Left ventricle myocardium inferior (tissue), 1 donor: ENCODE measurements around the gene NDUFV3. TPM values are rescaled to one million over a fixed set of nuclear protein-coding genes. Genes with fewer than 3 reads are reported as not detected.
A peak's percentile ranks its signal among the peaks of the same experiment; 100 is the strongest.
"Not testable (repeated sequence)": the region's sequence is repeated elsewhere in the genome, so short reads cannot be mapped to it uniquely, and the experiment has no call there.

ENCODE experiments used
- DNase-seq: peaks from one replicate; pipeline ENCODE4 v3.0.0-alpha.2; 2020
- H3K27ac ChIP-seq: fragments of 200-600 bp; replicated peaks from 2 replicates; pipeline ENCODE4 v1.8.0; 2021
- H3K27me3 ChIP-seq: fragments of 200-600 bp; 2 replicates; pipeline ENCODE4 v1.8.0; 2021; ENCODE audit warnings: low read depth
- H3K36me3 ChIP-seq: fragments of 200-600 bp; 2 replicates; pipeline ENCODE4 v1.8.0; 2021
- H3K4me1 ChIP-seq: fragments of 200-600 bp; 2 replicates; pipeline ENCODE4 v1.8.0; 2021
- H3K4me3 ChIP-seq: fragments of 200-600 bp; 2 replicates; pipeline ENCODE4 v1.8.0; 2021; ENCODE audit warnings: mild to moderate bottlenecking, moderate library complexity
- H3K9me3 ChIP-seq: fragments of 200-600 bp; replicated peaks from 2 replicates; pipeline ENCODE4 v1.8.0; 2021
- intact Hi-C: fragments of 100-400 bp; cut with micrococcal nuclease; formaldehyde crosslinking; loops from one replicate; pipeline ENCODE4 v1.11.0; 2022
- total RNA-seq: library from RNA; stranded (reverse); fragmentation: NEBNext Ultra II Directional; extraction: Animal tissue kit (Norgen Biotek cat#: 25700); gene quantifications from one replicate; pipeline ENCODE4 v1.2.1, GENCODE V29; 2021
- TF ChIP-seq, protein P1 (sequence below): fragments of 200-600 bp; IDR thresholded peaks from 2 replicates; pipeline ENCODE4 v1.8.0; 2021; ENCODE audit warnings: antibody characterized with exemption, mild to moderate bottlenecking, borderline replicate concordance
- donor health status: DM: no; HTN: yes; CAD: no; lungs with severe emphysema.

The NDUFV3 gene
- total RNA-seq, 1 donor from 2014 or later: 52.0 TPM

- Histone ChIP-seq H3K27ac (no peak overlapping the region), H3K4me1 (peaks cover 2% of the 10 kb centered on the region), H3K4me3 (no peak overlapping the region), H3K27me3 (no peaks in the 10 kb centered on the region), H3K9me3 (no peaks in the 10 kb centered on the region), H3K36me3 (peaks cover 82% of the 10 kb centered on the region)
- DNase-seq: no peak
- TF ChIP-seq, protein P1, sequence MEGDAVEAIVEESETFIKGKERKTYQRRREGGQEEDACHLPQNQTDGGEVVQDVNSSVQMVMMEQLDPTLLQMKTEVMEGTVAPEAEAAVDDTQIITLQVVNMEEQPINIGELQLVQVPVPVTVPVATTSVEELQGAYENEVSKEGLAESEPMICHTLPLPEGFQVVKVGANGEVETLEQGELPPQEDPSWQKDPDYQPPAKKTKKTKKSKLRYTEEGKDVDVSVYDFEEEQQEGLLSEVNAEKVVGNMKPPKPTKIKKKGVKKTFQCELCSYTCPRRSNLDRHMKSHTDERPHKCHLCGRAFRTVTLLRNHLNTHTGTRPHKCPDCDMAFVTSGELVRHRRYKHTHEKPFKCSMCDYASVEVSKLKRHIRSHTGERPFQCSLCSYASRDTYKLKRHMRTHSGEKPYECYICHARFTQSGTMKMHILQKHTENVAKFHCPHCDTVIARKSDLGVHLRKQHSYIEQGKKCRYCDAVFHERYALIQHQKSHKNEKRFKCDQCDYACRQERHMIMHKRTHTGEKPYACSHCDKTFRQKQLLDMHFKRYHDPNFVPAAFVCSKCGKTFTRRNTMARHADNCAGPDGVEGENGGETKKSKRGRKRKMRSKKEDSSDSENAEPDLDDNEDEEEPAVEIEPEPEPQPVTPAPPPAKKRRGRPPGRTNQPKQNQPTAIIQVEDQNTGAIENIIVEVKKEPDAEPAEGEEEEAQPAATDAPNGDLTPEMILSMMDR: no peak
- intact Hi-C loops: no loop called here
Measured at GRCh38 chr21:42873096-42873495, 20.0 kb upstream of the NDUFV3 start.

- Histone ChIP-seq H3K36me3 (peaks cover 55% of the 10 kb centered on the region), H3K4me1 (peaks cover 23% of the 10 kb centered on the region)
- H3K27ac ChIP-seq, H3K27me3 ChIP-seq, H3K4me3 ChIP-seq, DNase-seq, intact Hi-C loops, H3K9me3 ChIP-seq: not testable (repeated sequence)
Measured at GRCh38 chr21:42875811-42876210, 17.3 kb upstream of the NDUFV3 start.

GRCh38 chr21:42878678-42878992, 14.5 kb upstream of the NDUFV3 start:
- peaks cover 23% of the 10 kb centered on the region for H3K4me1 ChIP-seq
- intact Hi-C loops: no loop called here
- H3K36me3 ChIP-seq: peaks cover 27% of the 10 kb centered on the region
- no peaks in the 10 kb centered on the region for H3K27me3 ChIP-seq
- no peak for DNase-seq
- peak overlapping the region; percentile 89 for H3K27ac ChIP-seq
- peak overlapping the region; percentile 84 for H3K4me3 ChIP-seq
- TF ChIP-seq, protein P1: no peak
- no peaks in the 10 kb centered on the region for H3K9me3 ChIP-seq

DNA sequence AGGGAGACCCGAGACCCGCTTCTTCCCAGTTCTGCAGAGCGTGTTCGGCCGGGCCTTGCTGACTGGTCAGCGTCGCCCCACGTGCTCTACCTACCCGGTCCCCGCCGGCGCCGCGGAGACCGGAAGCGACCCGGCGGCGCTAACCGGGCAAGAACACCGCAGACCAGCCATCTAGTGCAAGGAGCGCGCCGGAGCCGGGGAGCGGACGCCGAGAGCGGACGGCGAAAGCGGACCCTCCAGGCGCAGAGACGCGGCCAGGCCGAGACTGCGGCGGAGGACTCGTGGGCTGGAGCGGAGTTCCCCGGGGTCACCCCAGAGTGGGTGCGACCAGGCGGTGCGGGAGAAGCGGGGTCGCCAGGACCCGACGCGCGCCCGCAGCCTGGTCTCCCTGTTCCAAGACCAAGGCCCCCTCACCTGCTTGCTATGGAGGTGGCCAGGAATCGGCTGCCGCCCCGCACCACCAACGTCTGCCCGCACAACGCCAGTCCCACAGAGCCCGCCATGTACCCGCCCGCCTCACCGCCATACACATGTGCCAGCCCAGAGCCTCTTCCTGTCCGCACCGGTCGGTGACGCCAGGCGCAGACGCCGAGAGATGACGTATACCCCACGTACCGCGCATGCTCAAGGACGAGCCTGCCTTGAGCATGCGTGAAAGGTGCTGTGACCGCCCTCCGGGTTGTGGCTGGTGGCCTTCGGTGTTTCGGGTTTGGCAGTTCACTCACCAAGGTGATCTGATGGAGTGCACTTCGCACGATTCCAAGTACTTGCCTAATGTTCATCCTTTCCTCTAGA, 13.9 kb upstream of the NDUFV3 start, which contains the start of gene WDR4:
Gene WDR4 (minus strand): TSS at position 547 of the 795 bp plus-strand sequence. CDS start 44 bp downstream, at position 503.
- peak; percentile 97 for DNase-seq
- peak within 1 kb of the TSS; percentile 84 for H3K4me3 ChIP-seq
- TF ChIP-seq, protein P1: no peak
- intact Hi-C loops: no loop called here
- H3K4me1 ChIP-seq: peaks cover 23% of the 10 kb centered on the region
- H3K9me3 ChIP-seq: no peaks in the 10 kb centered on the region
- H3K27ac ChIP-seq: peak within 1 kb of the TSS; percentile 89
- H3K36me3 ChIP-seq: peaks cover 23% of the 10 kb centered on the region
- no peaks in the 10 kb centered on the region for H3K27me3 ChIP-seq

DNA sequence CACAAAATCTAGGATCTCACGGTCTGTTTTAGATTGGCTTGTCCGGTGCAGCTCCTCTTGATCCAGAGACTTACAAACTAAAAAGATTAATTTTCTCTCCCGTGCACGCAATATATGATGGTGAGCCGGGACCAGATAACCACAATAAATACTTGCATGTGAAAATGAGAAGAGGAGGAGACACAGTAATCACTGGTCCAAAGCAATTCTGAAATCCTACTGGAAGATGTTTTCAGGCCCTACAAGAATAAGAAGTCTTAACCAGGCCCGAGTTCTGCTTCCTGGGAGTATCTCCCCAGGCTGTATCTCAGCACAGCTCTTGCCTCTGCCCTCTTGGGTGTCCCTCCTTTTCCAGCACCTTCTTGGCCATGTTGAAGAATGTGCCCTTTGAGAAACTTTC, 12.8 kb upstream of the NDUFV3 start:
- no peak overlapping the region for H3K27ac ChIP-seq
- H3K27me3 ChIP-seq: no peaks in the 10 kb centered on the region

GRCh38 chr21:42883921-42884320, 9.2 kb upstream of the NDUFV3 start:
- DNase-seq: no peak

More for the DNA sequence above, 12.8 kb upstream of the NDUFV3 start:
- TF ChIP-seq, protein P1: no peak
- intact Hi-C loops: no loop called here
- no peak for DNase-seq
- Histone ChIP-seq H3K9me3 (no peaks in the 10 kb centered on the region), H3K4me1 (peaks cover 23% of the 10 kb centered on the region), H3K36me3 (peaks cover 12% of the 10 kb centered on the region), H3K4me3 (peak overlapping the region; percentile 84)

More at GRCh38 chr21:42883921-42884320, 9.2 kb upstream of the NDUFV3 start:
- TF ChIP-seq, protein P1: no peak
- intact Hi-C loops: no loop called here
- H3K36me3 ChIP-seq: no peaks in the 10 kb centered on the region
- no peak overlapping the region for H3K4me3 ChIP-seq
- no peaks in the 10 kb centered on the region for H3K27me3 ChIP-seq
- H3K4me1 ChIP-seq: peaks cover 13% of the 10 kb centered on the region
- H3K9me3 ChIP-seq: no peaks in the 10 kb centered on the region
- H3K27ac ChIP-seq: no peak overlapping the region
